Endothelial cell of umbilical vein (primary cell): ENCODE results near the gene DGKI. TPM values are rescaled to one million over a fixed set of nuclear protein-coding genes. Genes with fewer than 3 reads are reported as not detected.
A peak's percentile ranks its signal among the peaks of the same experiment; 100 is the strongest.

Experiments used
- BruUV-seq: library from RNA; stranded (reverse); fragments of 400-500 nt; replicated peaks from 2 replicates; lab custom pipeline; 2021; lab: Mats Ljungman, UMichigan
- CTCF ChIA-PET: fragments of 300-600, 350-600 bp; sonication (Branson Sonifier 250); formaldehyde crosslinking; loops from one replicate; lab custom pipeline; 2021; ENCODE audit warnings: antibody characterized with exemption, inconsistent platforms; lab: Charles Lee
- POLR2A ChIA-PET: fragments of 300-600, 350-600 bp; sonication (Branson Sonifier 250); formaldehyde crosslinking; loops from one replicate; lab custom pipeline; 2021; ENCODE audit warnings: antibody characterized with exemption, inconsistent platforms; lab: Charles Lee
- DNase-seq: peaks from one replicate; pipeline ENCODE4 v3.0.0-alpha.2; 2011; ENCODE audit warnings: low read depth, low spot score
- FAIRE-seq: peaks from 2 replicates; lab custom pipeline; 2011; peaks lifted over from hg19 to GRCh38; lab: Jason Lieb, UNC
- H2AFZ ChIP-seq: 2 replicates; pipeline ENCODE4 v1.6.0; 2012; ENCODE audit warnings: low read depth, low read length, control low read depth, inconsistent platforms
- H3K27ac ChIP-seq: 2 replicates; pipeline ENCODE4 v1.5.1; 2011; ENCODE audit warnings: low read depth, mild to moderate bottlenecking, control low read depth, low read length, moderate library complexity; ENCODE audit not compliant: insufficient read depth
- H3K27me3 ChIP-seq, 2 experiments: 2 replicates each; pipeline versions ENCODE4 v1.6.0 to v1.6.1; 2011; ENCODE audit warnings: low read length in 2 of 2, mixed read lengths in 1 of 2; ENCODE audit not compliant: control insufficient read depth in 2 of 2, insufficient read depth in 2 of 2
- H3K36me3 ChIP-seq, 2 experiments: 2 replicates in 1 of 2; 3 replicates in 1 of 2; pipeline ENCODE4 v1.5.1; 2011; ENCODE audit warnings: low read length in 2 of 2, mild to moderate bottlenecking in 1 of 2, moderate library complexity in 1 of 2; ENCODE audit not compliant: control insufficient read depth in 2 of 2, insufficient read depth in 2 of 2; ENCODE audit errors: extremely low read depth in 1 of 2
- H3K4me1 ChIP-seq: 3 replicates; pipeline ENCODE4 v1.5.1; 2011; ENCODE audit warnings: mild to moderate bottlenecking, low read length; ENCODE audit not compliant: control insufficient read depth, insufficient read depth; ENCODE audit errors: extremely low read depth
- H3K4me2 ChIP-seq: 2 replicates; pipeline ENCODE4 v1.6.1; 2011; ENCODE audit warnings: low read length, control low read depth, mixed read lengths; ENCODE audit not compliant: insufficient read depth
- H3K4me3 ChIP-seq, 3 experiments: fragments of 200-600 bp in 1 of 3; sonication (generic), shearing (Covaris generic) in 1 of 3; replicated peaks in 1 of 3; 2 replicates each; pipeline ENCODE4 v1.5.1; 2011 to 2016; ENCODE audit warnings: control low read depth in 3 of 3, low read length in 3 of 3, mild to moderate bottlenecking in 2 of 3, inconsistent platforms in 1 of 3, low read depth in 1 of 3, moderate library complexity in 1 of 3; ENCODE audit not compliant: insufficient read depth in 1 of 3
- H3K79me2 ChIP-seq: 2 replicates; pipeline ENCODE4 v1.6.0; 2012; ENCODE audit warnings: low read length, inconsistent platforms; ENCODE audit not compliant: control insufficient read depth, insufficient read depth
- H3K9ac ChIP-seq: replicated peaks from 2 replicates; pipeline ENCODE3; 2011; ENCODE audit warnings: low read length, control low read depth; ENCODE audit not compliant: insufficient read depth; ENCODE audit errors: extremely low read depth
- H3K9me1 ChIP-seq: replicated peaks from 3 replicates; pipeline ENCODE4 v1.6.0; 2011; ENCODE audit warnings: mild to moderate bottlenecking, low read length; ENCODE audit not compliant: control insufficient read depth, insufficient read depth; ENCODE audit errors: extremely low read depth
- H3K9me3 ChIP-seq: replicated peaks from 2 replicates; pipeline ENCODE4 v1.5.1; 2012; ENCODE audit warnings: low read length, inconsistent platforms; ENCODE audit not compliant: control insufficient read depth, insufficient read depth
- H4K20me1 ChIP-seq: replicated peaks from 2 replicates; pipeline ENCODE3; 2011; ENCODE audit warnings: mild to moderate bottlenecking, low read length; ENCODE audit not compliant: control insufficient read depth, insufficient read depth; ENCODE audit errors: extremely low read depth
- CTCF ChIP-seq, 2 donors: IDR thresholded peaks; 1 replicate in 1 of 2; 2 replicates in 1 of 2; pipeline ENCODE4 v1.5.1; 2011; ENCODE audit warnings: low read length in 2 of 2, mild to moderate bottlenecking in 2 of 2, moderate library complexity in 2 of 2, control low read depth in 1 of 2, inconsistent platforms in 1 of 2, low read depth in 1 of 2; ENCODE audit not compliant: insufficient read depth in 1 of 2; ENCODE audit errors: extremely low read depth in 1 of 2
- FOS ChIP-seq: IDR thresholded peaks from 2 replicates; pipeline ENCODE4 v1.6.1; 2011; ENCODE audit warnings: mild to moderate bottlenecking, low read length, moderate library complexity, borderline replicate concordance; ENCODE audit not compliant: insufficient read depth
- JUN ChIP-seq: IDR thresholded peaks from 2 replicates; pipeline ENCODE4 v1.6.1; 2011; ENCODE audit warnings: borderline replicate concordance, low read depth; ENCODE audit not compliant: insufficient read length, insufficient read depth
- POLR2A ChIP-seq: IDR thresholded peaks from 2 replicates; pipeline ENCODE4 v1.6.1; 2012; ENCODE audit warnings: low read depth, mild to moderate bottlenecking, control low read depth, low read length
- POLR2AphosphoS5 ChIP-seq: IDR thresholded peaks from 2 replicates; pipeline ENCODE4 v1.6.1; 2012; ENCODE audit warnings: low read depth, mild to moderate bottlenecking, control low read depth, low read length, moderate library complexity; ENCODE audit not compliant: insufficient read depth
- dilution Hi-C: fragments of 300-500 bp; cut with MboI; formaldehyde crosslinking; loops from one replicate; pipeline ENCODE4 v1.15.0; 2019; ENCODE audit warnings: low sequenced_read_pairs; ENCODE audit not compliant: extremely low pct_ligation_motif_present
- intact Hi-C: fragments of 100-400 bp; cut with micrococcal nuclease; formaldehyde crosslinking; loops from one replicate; pipeline ENCODE4 v1.10.0; 2022
- polyA plus RNA-seq, 4 experiments: library from polyadenylated mRNA; depleted of rRNA in 3 of 4; stranded (reverse) in 3 of 4; unstranded in 1 of 4; fragments of >200 nt; gene quantifications; 2 replicates each; pipeline versions ENCODE4 v1.2.1 to v1.2.3, GENCODE V29; 2011 to 2012; ENCODE audit warnings: missing spikeins in 1 of 4
- total RNA-seq: library from RNA; stranded (reverse); gene quantifications from 2 replicates; pipeline ENCODE4 v1.2.3, GENCODE V29; 2021

The DGKI gene
- total and polyA plus RNA-seq, 2 donors (not counting 3 experiments of a cell fraction or from before 2014, with no cell fraction given): 0.11 to 0.51 TPM

- H3K4me2 ChIP-seq: peak overlapping the region; percentile 94
- H3K9me1 ChIP-seq: no peaks in the 10 kb centered on the region
- no peaks in the 10 kb centered on the region for H3K36me3 ChIP-seq
- H3K27me3 ChIP-seq: no peaks in the 10 kb centered on the region
- peaks cover 23% of the 10 kb centered on the region for H3K4me1 ChIP-seq
- CTCF ChIA-PET: interaction anchor here (0.6 to 4.0 kb wide), 15 partner anchors 11 to 706 kb away, joined by 3 to 57 read pairs (median 6); no protein-coding TSS in a partner anchor
- peak overlapping the region; percentile 84 for H3K9ac ChIP-seq
- DNase-seq: peak; percentile 90
- dilution Hi-C loops: no loop called here
- H3K27ac ChIP-seq: peak overlapping the region; percentile 92
- peak; percentile 72 for FAIRE-seq
- intact Hi-C loops: loop anchor here (1.0 to 10.0 kb wide), 4 partner anchors 11 to 1915 kb away; partner anchors contain the start of gene STMP1
- POLR2A ChIA-PET: interaction anchor here (0.7 to 1.5 kb wide), 2 partner anchors 10 to 12 kb away, joined by 3 to 8 read pairs; no protein-coding TSS in a partner anchor
- BruUV-seq: TSS peak; percentile 90
- H2AFZ ChIP-seq: peak overlapping the region; percentile 0
- peak overlapping the region in 1 of 3 experiments; percentile 25 for H3K4me3 ChIP-seq
- H4K20me1 ChIP-seq: no peaks in the 10 kb centered on the region
- H3K9me3 ChIP-seq: no peaks in the 10 kb centered on the region
- TF ChIP-seq FOS (peak; percentile 94), JUN (peak; percentile 100), CTCF (IDR thresholded peaks at IDR 0.05; ENCODE audit: extremely low read depth in 1 of 2, insufficient read depth in 1 of 2, low read depth in 1 of 2, low read length in 2 of 2) (no peak), POLR2AphosphoS5 (peak; percentile 62), POLR2A (no peak)
- no peaks in the 10 kb centered on the region for H3K79me2 ChIP-seq
Observed at GRCh38 chr7:137579913-137580640, 266.7 kb downstream of the DGKI start.
